RPMI7951 (cell line): ENCODE measurements around the gene FKBP14. TPM values are rescaled to one million over a fixed set of nuclear protein-coding genes. Genes with fewer than 3 reads are reported as not detected.

ENCODE experiments used
- total RNA-seq: library from RNA; depleted of rRNA; stranded (reverse); fragments of >200 nt; shearing (Covaris generic); gene quantifications from 2 replicates; pipeline ENCODE4 v1.2.3, GENCODE V29; 2014; rRNA removed

FKBP14 gene
- total RNA-seq, 1 experiment from 2014 or later = 38.8 TPM

Other genes starting within 250 kb of the FKBP14 start
- gene WIPF3, start 220.2 kb downstream of the FKBP14 start, total RNA-seq = not detected in 2 replicates
- gene SCRN1, start 36.9 kb downstream of the FKBP14 start, total RNA-seq = 112 and 118 TPM in 2 replicates
- gene PLEKHA8, start 1.7 kb upstream of the FKBP14 start, total RNA-seq = 11.1 and 13.8 TPM in 2 replicates
- 5.0 and 9.1 TPM in 2 replicates for gene MTURN, start 108.3 kb upstream of the FKBP14 start, total RNA-seq